HG03439 (cell line): Measurements from ENCODE around the gene CFAP53.
"Not testable (repeated sequence)": the region's sequence is repeated elsewhere in the genome, so short reads cannot be mapped to it uniquely, and the experiment has no call there.

Source experiments
- ATAC-seq: cut with Tn5 transposase; IDR thresholded peaks from one replicate; pipeline ENCODE4 v1.9.1; 2021; ENCODE audit warnings: mild to moderate bottlenecking, moderate library complexity; ENCODE audit not compliant: unreplicated experiment

The CFAP53 gene

GRCh38 chr18:50274044-50274442 is 7.7 kb upstream of the CFAP53 start:
- ATAC-seq: no peak

GRCh38 chr18:50273203-50274043 is 7.1 kb upstream of the CFAP53 start:
- no peak for ATAC-seq

- ATAC-seq: no peak
These were observed 6.3 kb upstream of the CFAP53 start for GRCh38 chr18:50272568-50272967.

GRCh38 chr18:50268022-50268747 is 1.9 kb upstream of the CFAP53 start:
- ATAC-seq: peak; percentile 78

GRCh38 chr18:50262977-50263376 is 3.3 kb downstream of the CFAP53 start:
- no peak for ATAC-seq

- ATAC-seq: no peak
These were observed 15.4 kb downstream of the CFAP53 start for GRCh38 chr18:50250935-50251334.

- no peak for ATAC-seq
These were observed 16.7 kb downstream of the CFAP53 start for GRCh38 chr18:50249576-50249975.

GRCh38 chr18:50247561-50247960 is 18.7 kb downstream of the CFAP53 start:
- no peak for ATAC-seq

GRCh38 chr18:50241768-50242167 is 24.5 kb downstream of the CFAP53 start:
- not testable (repeated sequence) for ATAC-seq

- no peak for ATAC-seq
These were observed 26.2 kb downstream of the CFAP53 start for GRCh38 chr18:50240080-50240563.

- no peak for ATAC-seq
These were observed 33.9 kb downstream of the CFAP53 start for GRCh38 chr18:50232419-50232818.

- ATAC-seq: no peak
These were observed 34.7 kb downstream of the CFAP53 start for GRCh38 chr18:50231621-50232020.

GRCh38 chr18:50220249-50220648 is 46.0 kb downstream of the CFAP53 start:
- ATAC-seq: not testable (repeated sequence)

GRCh38 chr18:50218432-50219197 is 47.7 kb downstream of the CFAP53 start:
- peak; percentile 77 for ATAC-seq

- ATAC-seq: no peak
These were observed 57.0 kb downstream of the CFAP53 start for GRCh38 chr18:50209311-50209710.

GRCh38 chr18:50207722-50208121 is 58.6 kb downstream of the CFAP53 start:
- no peak for ATAC-seq

GRCh38 chr18:50203801-50204604 is 62.3 kb downstream of the CFAP53 start:
- no peak for ATAC-seq

- ATAC-seq: no peak
These were observed 64.7 kb downstream of the CFAP53 start for GRCh38 chr18:50201476-50202018.

- no peak for ATAC-seq
These were observed 66.4 kb downstream of the CFAP53 start for GRCh38 chr18:50199921-50200320.

GRCh38 chr18:50199346-50199855 is 66.9 kb downstream of the CFAP53 start:
- ATAC-seq: no peak
